GM18499 (cell line): ENCODE results near the gene L2HGDH.
A peak's percentile ranks its signal among the peaks of the same experiment; 100 is the strongest.
"Not testable (repeated sequence)": the region's sequence is repeated elsewhere in the genome, so short reads cannot be mapped to it uniquely, and the experiment has no call there.

Experiments
- ATAC-seq: cut with Tn5 transposase; IDR thresholded peaks from one replicate; pipeline ENCODE4 v1.9.1; 2021; ENCODE audit warnings: moderate number of reproducible peaks; ENCODE audit not compliant: insufficient read depth, unreplicated experiment

The L2HGDH gene

DNA sequence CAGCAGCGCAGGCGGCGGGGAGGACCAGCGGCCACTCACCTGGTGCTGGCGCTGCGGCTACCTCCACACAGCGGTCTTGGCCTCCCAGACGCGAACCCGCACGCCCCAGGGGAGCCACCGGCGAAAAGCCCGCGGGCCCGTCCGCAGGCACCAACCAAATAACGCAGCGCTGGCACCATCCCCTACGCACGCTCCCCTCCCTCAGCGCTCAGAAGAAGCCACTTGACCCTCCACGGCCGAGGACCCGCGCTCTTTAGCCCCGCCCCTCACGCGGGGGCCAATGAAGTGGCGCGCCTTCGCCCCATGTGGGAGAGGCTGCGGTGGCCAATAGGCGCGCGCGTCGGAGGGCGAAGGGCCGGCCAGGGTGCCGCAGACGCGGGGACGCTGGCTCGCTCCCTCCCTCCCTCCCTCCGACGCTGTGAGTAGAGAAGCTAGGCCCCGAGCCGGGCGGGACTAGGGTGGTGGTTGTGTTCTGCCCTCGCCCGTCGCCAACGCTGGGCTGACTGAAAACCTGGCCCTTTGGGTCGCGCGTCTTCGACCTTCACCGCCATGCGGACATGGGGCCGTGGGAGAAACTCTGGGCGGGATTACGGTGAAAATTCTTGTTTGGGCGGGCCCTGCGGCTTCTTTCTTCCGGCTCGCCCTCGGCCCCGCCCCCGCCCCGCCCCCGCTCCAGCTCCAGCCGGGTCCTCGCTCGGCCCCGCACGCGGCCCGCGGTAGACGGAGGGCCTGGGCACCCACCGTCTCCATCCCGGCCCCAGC lies at the start of gene L2HGDH, which contains the start of gene DMAC2L:
Gene L2HGDH, minus strand, starts transcription at position 258 of the 762 bp plus-strand sequence. Its CDS starts 79 bp downstream, at position 179.
Gene DMAC2L, plus strand, starts transcription at position 353 of the 762 bp plus-strand sequence. CDS start 9,164 bp downstream, outside the sequence.
- peak; percentile 70 for ATAC-seq

GRCh38 chr14:50360851-50361250 lies 48.8 kb upstream of the L2HGDH start:
- ATAC-seq, result no peak

GRCh38 chr14:50360093-50360492 lies 48.1 kb upstream of the L2HGDH start:
- ATAC-seq, result no peak

DNA sequence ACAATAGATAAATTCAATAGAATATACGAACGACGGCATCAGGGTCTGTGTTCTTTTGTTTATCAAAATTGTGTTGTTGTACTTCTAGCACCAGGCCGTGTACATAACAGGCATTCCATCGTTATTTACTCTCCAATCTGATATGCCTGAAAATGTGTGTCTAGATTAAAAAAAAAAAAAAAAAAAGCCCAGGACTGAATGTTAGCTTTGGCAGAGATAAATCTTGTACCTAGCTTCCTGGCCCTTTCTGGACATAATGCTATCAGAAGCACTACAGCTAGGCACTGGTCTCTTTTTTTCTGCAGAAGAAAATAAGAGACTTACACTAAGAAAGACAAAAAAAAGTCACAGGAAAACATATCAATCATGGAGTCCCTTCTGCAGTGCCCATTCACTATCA lies 47.6 kb upstream of the L2HGDH start:
- ATAC-seq, result no peak

- no peak for ATAC-seq
Observed at GRCh38 chr14:50357753-50358395, 45.8 kb upstream of the L2HGDH start.

- no peak for ATAC-seq
Observed at GRCh38 chr14:50357124-50357523, 45.1 kb upstream of the L2HGDH start.

- not testable (repeated sequence) for ATAC-seq
Observed at GRCh38 chr14:50356283-50356682, 44.3 kb upstream of the L2HGDH start.

- no peak for ATAC-seq
Observed at GRCh38 chr14:50355692-50356091, 43.7 kb upstream of the L2HGDH start.

GRCh38 chr14:50354527-50354926 lies 42.5 kb upstream of the L2HGDH start:
- no peak for ATAC-seq

DNA sequence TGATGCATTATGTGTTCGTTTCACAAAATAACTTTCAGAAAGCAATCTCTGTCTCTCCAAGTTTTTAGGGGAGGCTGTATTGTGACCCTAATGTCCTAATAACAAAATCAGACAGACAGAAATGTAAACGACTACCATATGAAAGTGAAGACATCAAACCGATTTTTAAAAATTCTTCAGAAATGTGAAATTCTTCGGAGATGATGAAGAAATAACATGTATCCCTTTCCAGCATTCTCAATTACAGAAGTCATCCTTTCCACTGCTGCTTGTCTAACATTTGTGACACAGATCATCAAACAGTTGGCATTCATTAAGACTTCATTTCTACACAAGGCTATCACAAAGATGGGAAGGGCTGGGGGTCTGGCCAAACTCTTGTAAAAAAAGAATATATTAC lies 41.1 kb upstream of the L2HGDH start:
- ATAC-seq, result no peak

DNA sequence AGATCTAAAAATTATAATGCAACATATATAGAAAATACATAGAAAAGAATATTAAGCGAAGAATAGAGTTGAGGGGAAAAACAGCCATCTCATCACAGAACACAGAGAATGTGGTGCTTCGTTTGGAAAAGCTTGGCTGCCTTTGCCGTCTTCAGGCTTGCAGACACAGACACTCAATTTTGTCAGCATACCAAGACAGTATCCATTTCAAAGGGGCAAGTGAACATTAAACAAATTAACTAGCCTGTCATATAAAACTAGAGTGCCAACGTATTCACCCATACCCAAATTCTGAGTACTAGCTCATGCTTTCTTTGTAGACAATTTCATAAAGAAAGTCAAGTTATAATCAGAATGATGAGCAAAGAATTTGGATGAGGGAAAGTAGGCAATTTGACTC lies 40.6 kb upstream of the L2HGDH start:
- ATAC-seq, result no peak

DNA sequence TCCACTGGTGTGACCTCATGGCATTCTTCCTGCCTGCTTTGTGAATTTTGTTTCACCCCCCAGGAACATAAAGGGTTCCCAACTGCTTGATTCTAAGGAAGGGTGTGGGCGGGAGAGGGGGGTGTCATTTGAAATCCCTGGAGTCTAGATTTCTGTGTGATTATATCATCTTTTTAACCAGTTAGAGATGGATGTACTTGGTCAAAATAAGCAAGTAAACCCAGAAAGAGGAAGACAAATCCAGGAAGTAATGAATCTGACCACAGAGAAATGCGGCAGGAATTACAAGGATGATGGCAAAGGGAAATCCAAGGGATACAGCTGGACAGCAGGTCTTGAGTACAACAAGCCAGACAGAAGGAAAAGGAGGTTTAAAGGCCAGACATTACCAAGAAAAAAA lies 38.9 kb upstream of the L2HGDH start:
- no peak for ATAC-seq

DNA sequence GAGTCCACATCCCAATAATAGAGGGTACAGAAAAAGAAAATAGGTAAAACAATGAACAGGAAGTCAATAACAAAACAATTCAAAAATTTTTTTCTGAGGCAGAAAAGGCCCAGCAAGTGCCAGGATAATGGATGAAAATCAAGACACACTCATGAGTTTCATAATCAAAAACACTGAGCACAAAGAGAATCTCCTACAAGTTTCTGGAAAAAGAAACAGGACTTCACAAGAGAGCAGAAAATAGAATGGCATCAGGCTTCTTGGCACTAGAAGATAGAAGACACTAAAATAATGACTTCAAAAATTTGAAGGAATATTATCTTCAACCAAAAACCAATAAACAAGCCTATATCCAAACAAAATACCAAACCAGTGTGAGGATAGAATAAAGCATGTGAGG lies 36.9 kb upstream of the L2HGDH start:
- ATAC-seq, result no peak

- no peak for ATAC-seq
Observed at GRCh38 chr14:50347521-50347920, 35.5 kb upstream of the L2HGDH start.

- ATAC-seq, result no peak
Observed at GRCh38 chr14:50345846-50346422, 33.9 kb upstream of the L2HGDH start.

GRCh38 chr14:50344876-50345563 lies 33.0 kb upstream of the L2HGDH start:
- no peak for ATAC-seq

GRCh38 chr14:50344116-50344775 lies 32.2 kb upstream of the L2HGDH start:
- peak; percentile 90 for ATAC-seq

DNA sequence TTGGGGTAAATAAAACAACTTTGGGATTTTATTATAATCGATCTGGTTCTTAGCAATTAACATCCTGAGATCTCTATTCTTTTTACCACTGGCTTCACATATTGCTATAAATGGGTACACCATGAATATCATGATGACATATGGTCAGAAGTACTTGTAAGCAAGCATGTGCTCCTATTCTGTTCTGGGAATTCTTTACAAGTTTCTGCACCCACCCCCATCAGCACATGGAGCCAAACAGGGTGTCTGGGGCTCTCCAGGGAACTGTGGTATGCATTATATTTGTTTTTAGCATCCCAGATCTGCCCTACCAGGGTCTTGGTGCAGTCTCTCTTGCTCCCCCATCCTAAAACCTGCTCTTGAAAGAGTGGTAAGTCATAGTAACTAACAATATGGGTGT lies 31.4 kb upstream of the L2HGDH start:
- no peak for ATAC-seq

- no peak for ATAC-seq
Observed at GRCh38 chr14:50342221-50343078, 30.4 kb upstream of the L2HGDH start.
